ENCODE results near the gene FAM114A1.

- TF ChIP-seq TAF1 (IDR thresholded peaks at IDR 0.05; ENCODE audit: borderline replicate concordance, insufficient read depth, low read length), result no peak
- TF ChIP-seq, protein P1, sequence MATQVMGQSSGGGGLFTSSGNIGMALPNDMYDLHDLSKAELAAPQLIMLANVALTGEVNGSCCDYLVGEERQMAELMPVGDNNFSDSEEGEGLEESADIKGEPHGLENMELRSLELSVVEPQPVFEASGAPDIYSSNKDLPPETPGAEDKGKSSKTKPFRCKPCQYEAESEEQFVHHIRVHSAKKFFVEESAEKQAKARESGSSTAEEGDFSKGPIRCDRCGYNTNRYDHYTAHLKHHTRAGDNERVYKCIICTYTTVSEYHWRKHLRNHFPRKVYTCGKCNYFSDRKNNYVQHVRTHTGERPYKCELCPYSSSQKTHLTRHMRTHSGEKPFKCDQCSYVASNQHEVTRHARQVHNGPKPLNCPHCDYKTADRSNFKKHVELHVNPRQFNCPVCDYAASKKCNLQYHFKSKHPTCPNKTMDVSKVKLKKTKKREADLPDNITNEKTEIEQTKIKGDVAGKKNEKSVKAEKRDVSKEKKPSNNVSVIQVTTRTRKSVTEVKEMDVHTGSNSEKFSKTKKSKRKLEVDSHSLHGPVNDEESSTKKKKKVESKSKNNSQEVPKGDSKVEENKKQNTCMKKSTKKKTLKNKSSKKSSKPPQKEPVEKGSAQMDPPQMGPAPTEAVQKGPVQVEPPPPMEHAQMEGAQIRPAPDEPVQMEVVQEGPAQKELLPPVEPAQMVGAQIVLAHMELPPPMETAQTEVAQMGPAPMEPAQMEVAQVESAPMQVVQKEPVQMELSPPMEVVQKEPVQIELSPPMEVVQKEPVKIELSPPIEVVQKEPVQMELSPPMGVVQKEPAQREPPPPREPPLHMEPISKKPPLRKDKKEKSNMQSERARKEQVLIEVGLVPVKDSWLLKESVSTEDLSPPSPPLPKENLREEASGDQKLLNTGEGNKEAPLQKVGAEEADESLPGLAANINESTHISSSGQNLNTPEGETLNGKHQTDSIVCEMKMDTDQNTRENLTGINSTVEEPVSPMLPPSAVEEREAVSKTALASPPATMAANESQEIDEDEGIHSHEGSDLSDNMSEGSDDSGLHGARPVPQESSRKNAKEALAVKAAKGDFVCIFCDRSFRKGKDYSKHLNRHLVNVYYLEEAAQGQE (IDR thresholded peaks at IDR 0.05; ENCODE audit: insufficient read depth in 1 of 2, low read depth in 2 of 2, low read length in 2 of 2), result no peak
- TF ChIP-seq SIN3A (IDR thresholded peaks at IDR 0.05; ENCODE audit: borderline replicate concordance, insufficient read depth, low read length), result no peak
- TF ChIP-seq POLR2AphosphoS5 (IDR thresholded peaks at IDR 0.05; ENCODE audit: low read depth, low read length), result no peak
Observed at GRCh38 chr4:38983787-38984598, 116.4 kb downstream of the FAM114A1 start.
